Neural crest cell (in vitro differentiated cells): ENCODE measurements around the gene KSR1. TPM values are rescaled to one million over a fixed set of nuclear protein-coding genes. Genes with fewer than 3 reads are reported as not detected.

Experiments used
- DNase-seq: peaks from one replicate; pipeline ENCODE4 v3.0.0; 2021; ENCODE audit warnings: low read depth, mixed read lengths, low spot score
- H3K27ac Mint-ChIP-seq: one replicate; pipeline ENCODE4 v1.8.0; 2021; ENCODE audit warnings: mild to moderate bottlenecking, mixed read lengths; ENCODE audit not compliant: unreplicated experiment
- H3K27me3 Mint-ChIP-seq: 2 replicates; pipeline ENCODE4 v1.8.0; 2021; ENCODE audit warnings: low read depth, mild to moderate bottlenecking, mixed read lengths
- H3K36me3 Mint-ChIP-seq: 2 replicates; pipeline ENCODE4 v1.8.0; 2021; ENCODE audit warnings: low read depth, mild to moderate bottlenecking, mixed read lengths
- H3K4me1 Mint-ChIP-seq: 2 replicates; pipeline ENCODE4 v1.8.0; 2021; ENCODE audit warnings: mixed read lengths
- H3K4me3 Mint-ChIP-seq: one replicate; pipeline ENCODE4 v1.8.0; 2021; ENCODE audit warnings: mild to moderate bottlenecking, mixed read lengths
- H3K9me3 Mint-ChIP-seq: 2 replicates; pipeline ENCODE4 v1.8.0; 2021; ENCODE audit warnings: mixed read lengths
- CTCF ChIP-seq: fragments of 200-600 bp; sonication (generic); conservative IDR thresholded peaks from 2 replicates; pipeline ENCODE4 v1.5.0; 2021; ENCODE audit warnings: antibody characterized with exemption, mild to moderate bottlenecking
- total RNA-seq: library from RNA; stranded (reverse); gene quantifications from 2 replicates; pipeline ENCODE4 v1.2.1, GENCODE V29; 2021

Gene KSR1
- total RNA-seq, 1 donor from 2014 or later, result 28.0 TPM

- Mint-ChIP-seq H3K9me3 (no peaks in the 10 kb centered on the region), H3K4me1 (no peaks in the 10 kb centered on the region), H3K27ac (no peak overlapping the region), H3K4me3 (no peak overlapping the region), H3K36me3 (no peaks in the 10 kb centered on the region), H3K27me3 (peaks cover 13% of the 10 kb centered on the region)
- no peak for TF ChIP-seq CTCF
- no peak for DNase-seq
These were observed 42.5 kb upstream of the KSR1 start for GRCh38 chr17:27413792-27414191.

- no peak for TF ChIP-seq CTCF
- Mint-ChIP-seq H3K27me3 (peaks cover 12% of the 10 kb centered on the region), H3K4me3 (no peak overlapping the region), H3K9me3 (no peaks in the 10 kb centered on the region), H3K36me3 (no peaks in the 10 kb centered on the region), H3K4me1 (no peaks in the 10 kb centered on the region), H3K27ac (no peak overlapping the region)
- DNase-seq, result no peak
These were observed 42.0 kb upstream of the KSR1 start for GRCh38 chr17:27414271-27414670.

GRCh38 chr17:27414694-27415093 is 41.6 kb upstream of the KSR1 start:
- Mint-ChIP-seq H3K4me1 (no peaks in the 10 kb centered on the region), H3K27ac (no peak overlapping the region), H3K36me3 (no peaks in the 10 kb centered on the region), H3K4me3 (no peak overlapping the region), H3K9me3 (no peaks in the 10 kb centered on the region), H3K27me3 (peaks cover 8% of the 10 kb centered on the region)
- no peak for DNase-seq
- no peak for TF ChIP-seq CTCF

GRCh38 chr17:27415120-27415795 is 41.0 kb upstream of the KSR1 start:
- TF ChIP-seq CTCF, result no peak
- no peak for DNase-seq
- H3K4me3 Mint-ChIP-seq, result no peak overlapping the region
- no peak overlapping the region for H3K27ac Mint-ChIP-seq
- H3K27me3 Mint-ChIP-seq, result peaks cover 7% of the 10 kb centered on the region
- no peaks in the 10 kb centered on the region for H3K4me1 Mint-ChIP-seq
- no peaks in the 10 kb centered on the region for H3K9me3 Mint-ChIP-seq
- H3K36me3 Mint-ChIP-seq, result no peaks in the 10 kb centered on the region

GRCh38 chr17:27417596-27418365 is 38.5 kb upstream of the KSR1 start:
- TF ChIP-seq CTCF, result no peak
- Mint-ChIP-seq H3K9me3 (no peaks in the 10 kb centered on the region), H3K27me3 (no peaks in the 10 kb centered on the region), H3K36me3 (no peaks in the 10 kb centered on the region), H3K4me1 (no peaks in the 10 kb centered on the region), H3K27ac (no peak overlapping the region), H3K4me3 (no peak overlapping the region)
- no peak for DNase-seq
